ENCODE data around the gene BANP.

DNA sequence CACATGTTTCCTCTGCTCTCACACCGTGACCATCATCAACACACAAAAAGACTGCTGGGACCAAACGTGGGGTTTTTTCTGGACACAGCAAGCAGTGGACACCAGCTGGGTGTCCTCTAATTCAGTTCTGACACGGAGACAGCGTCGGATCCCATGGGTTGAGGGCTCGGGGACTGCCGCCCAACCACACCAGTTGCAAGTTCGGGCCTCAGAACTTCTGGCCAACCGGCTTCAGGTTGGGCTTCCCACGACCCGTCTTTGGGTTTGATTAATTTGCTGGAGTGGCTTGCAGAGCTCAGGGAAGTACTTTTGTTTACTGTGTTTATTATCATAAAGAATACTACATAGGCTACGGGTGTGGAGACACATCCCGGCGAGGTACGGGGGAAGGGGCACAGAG lies 97.8 kb downstream of the BANP start:
- TF ChIP-seq POLR2A (IDR thresholded peaks at IDR 0.05): no peak
- TF ChIP-seq, protein P1, sequence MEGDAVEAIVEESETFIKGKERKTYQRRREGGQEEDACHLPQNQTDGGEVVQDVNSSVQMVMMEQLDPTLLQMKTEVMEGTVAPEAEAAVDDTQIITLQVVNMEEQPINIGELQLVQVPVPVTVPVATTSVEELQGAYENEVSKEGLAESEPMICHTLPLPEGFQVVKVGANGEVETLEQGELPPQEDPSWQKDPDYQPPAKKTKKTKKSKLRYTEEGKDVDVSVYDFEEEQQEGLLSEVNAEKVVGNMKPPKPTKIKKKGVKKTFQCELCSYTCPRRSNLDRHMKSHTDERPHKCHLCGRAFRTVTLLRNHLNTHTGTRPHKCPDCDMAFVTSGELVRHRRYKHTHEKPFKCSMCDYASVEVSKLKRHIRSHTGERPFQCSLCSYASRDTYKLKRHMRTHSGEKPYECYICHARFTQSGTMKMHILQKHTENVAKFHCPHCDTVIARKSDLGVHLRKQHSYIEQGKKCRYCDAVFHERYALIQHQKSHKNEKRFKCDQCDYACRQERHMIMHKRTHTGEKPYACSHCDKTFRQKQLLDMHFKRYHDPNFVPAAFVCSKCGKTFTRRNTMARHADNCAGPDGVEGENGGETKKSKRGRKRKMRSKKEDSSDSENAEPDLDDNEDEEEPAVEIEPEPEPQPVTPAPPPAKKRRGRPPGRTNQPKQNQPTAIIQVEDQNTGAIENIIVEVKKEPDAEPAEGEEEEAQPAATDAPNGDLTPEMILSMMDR (IDR thresholded peaks at IDR 0.05): no peak
